NB4 (cell line): Measurements from ENCODE around the gene TRIM37.
"Not testable (repeated sequence)": the region's sequence is repeated elsewhere in the genome, so short reads cannot be mapped to it uniquely, and the experiment has no call there.

ENCODE experiments used
- DNase-seq: peaks from one replicate; pipeline ENCODE4 v3.0.0; 2010; ENCODE audit warnings: low read depth
- H3K4me3 ChIP-seq: one replicate; pipeline ENCODE4 v1.5.1; 2011; ENCODE audit warnings: mild to moderate bottlenecking, low read depth, low read length, moderate library complexity
- MYC ChIP-seq: IDR thresholded peaks from 2 replicates; pipeline ENCODE4 v1.6.1; 2011; ENCODE audit warnings: low read depth, low read length
- POLR2A ChIP-seq: IDR thresholded peaks from 2 replicates; pipeline ENCODE4 v1.6.1; 2011; ENCODE audit warnings: mild to moderate bottlenecking; ENCODE audit not compliant: insufficient read length; ENCODE audit errors: extremely low read depth
- TF ChIP-seq, protein P1 (sequence below): IDR thresholded peaks from one replicate; pipeline ENCODE4 v1.5.1; 2012; ENCODE audit warnings: low read depth, low read length
- TF ChIP-seq, protein P2 (sequence below): IDR thresholded peaks from 2 replicates; pipeline ENCODE4 v1.6.1; 2011; ENCODE audit warnings: low read depth, low read length

TRIM37 gene

DNA sequence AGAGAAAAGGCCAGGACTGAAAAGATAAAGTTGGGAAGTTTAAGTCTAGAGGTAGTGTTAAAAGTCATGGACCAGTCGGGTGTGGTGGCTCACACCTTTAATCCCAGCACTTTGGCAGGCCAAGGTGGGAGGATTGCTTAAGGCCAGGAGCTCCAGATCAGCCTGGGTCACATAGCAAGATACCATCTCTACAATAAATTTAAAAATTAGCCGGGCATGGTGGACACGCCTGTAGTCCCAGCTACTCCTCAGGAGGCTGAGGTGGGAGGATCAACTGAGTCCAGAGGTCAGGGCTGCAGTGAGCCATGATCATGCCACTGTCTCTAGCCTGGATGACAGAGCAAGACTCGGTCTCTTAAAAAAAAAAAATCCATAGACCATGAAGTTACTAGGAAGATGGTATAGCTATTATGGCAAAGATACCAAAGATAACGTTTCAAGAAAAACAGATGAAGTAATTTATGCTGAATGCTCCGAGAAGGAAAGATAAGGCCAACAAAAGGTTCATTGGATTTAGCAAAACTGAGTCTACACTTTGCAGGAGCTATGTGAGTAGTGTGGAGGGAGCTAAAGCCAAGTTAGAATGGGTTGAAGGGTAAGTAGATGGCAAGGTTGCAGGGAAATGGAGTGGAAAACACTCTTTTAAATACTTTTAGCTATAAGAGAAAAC lies 11.7 kb downstream of the TRIM37 start:
- TF ChIP-seq, protein P1, sequence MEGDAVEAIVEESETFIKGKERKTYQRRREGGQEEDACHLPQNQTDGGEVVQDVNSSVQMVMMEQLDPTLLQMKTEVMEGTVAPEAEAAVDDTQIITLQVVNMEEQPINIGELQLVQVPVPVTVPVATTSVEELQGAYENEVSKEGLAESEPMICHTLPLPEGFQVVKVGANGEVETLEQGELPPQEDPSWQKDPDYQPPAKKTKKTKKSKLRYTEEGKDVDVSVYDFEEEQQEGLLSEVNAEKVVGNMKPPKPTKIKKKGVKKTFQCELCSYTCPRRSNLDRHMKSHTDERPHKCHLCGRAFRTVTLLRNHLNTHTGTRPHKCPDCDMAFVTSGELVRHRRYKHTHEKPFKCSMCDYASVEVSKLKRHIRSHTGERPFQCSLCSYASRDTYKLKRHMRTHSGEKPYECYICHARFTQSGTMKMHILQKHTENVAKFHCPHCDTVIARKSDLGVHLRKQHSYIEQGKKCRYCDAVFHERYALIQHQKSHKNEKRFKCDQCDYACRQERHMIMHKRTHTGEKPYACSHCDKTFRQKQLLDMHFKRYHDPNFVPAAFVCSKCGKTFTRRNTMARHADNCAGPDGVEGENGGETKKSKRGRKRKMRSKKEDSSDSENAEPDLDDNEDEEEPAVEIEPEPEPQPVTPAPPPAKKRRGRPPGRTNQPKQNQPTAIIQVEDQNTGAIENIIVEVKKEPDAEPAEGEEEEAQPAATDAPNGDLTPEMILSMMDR = no peak
- no peak for TF ChIP-seq MYC
- TF ChIP-seq, protein P2, sequence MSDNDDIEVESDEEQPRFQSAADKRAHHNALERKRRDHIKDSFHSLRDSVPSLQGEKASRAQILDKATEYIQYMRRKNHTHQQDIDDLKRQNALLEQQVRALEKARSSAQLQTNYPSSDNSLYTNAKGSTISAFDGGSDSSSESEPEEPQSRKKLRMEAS = no peak
- no peak for TF ChIP-seq POLR2A
- DNase-seq = no peak
- no peak overlapping the region for H3K4me3 ChIP-seq

DNA sequence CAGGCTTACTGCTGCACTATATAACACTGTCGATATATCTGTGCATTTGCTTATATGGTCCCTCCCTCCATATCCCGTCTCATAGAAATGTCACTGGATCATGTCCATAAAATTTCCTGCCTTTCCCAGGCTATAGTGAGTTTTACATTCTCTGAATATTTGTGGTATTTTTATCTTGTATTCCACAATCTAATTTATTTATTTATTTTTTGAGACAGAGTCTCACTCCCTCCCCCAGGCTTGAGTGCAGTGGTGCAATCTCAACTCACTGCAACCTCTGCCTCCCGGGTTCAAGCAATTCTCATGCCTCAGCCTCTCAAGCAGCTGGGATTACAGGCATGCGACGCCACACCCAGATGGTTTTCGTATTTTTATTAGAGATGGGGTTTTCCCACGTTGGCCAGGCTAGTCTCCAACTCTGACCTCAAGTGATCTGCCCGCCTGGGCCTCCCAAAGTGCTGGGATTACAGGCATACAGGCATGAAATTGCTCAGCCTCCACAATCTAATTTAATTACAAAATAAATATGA lies 12.9 kb downstream of the TRIM37 start:
- H3K4me3 ChIP-seq = no peak overlapping the region
- DNase-seq = no peak
- TF ChIP-seq POLR2A = no peak
- TF ChIP-seq, protein P2 = no peak
- no peak for TF ChIP-seq MYC
- TF ChIP-seq, protein P1 = no peak

DNA sequence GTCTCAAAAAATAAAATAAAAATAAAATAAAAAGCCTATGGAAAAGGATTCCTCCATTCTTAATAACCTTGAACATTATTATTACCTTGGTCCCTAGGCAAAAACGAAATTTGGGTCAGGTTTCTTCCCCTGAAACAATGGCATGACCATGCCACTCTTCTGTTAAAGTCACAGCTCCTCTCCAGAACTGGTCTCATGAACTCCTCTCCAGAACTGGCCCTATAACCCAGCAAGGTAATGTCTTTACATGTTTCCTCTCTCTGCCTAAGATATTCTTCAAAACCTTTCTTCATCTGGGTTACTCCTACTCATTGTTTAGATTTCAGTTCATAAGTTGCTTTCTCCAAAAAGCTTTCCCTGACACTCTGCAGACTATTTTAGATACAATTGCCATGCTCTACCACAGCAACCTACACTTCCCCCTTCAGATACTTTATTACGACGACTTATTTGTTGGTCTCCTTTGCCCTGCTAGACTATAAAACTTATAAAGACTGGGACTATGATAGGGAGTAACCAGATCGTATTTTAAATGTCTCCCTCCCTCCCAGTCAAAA lies 13.5 kb downstream of the TRIM37 start:
- peak; percentile 6 for DNase-seq
- no peak overlapping the region for H3K4me3 ChIP-seq
- TF ChIP-seq MYC (no peak), POLR2A (no peak)
- TF ChIP-seq, protein P2 = no peak
- TF ChIP-seq, protein P1 = no peak

DNA sequence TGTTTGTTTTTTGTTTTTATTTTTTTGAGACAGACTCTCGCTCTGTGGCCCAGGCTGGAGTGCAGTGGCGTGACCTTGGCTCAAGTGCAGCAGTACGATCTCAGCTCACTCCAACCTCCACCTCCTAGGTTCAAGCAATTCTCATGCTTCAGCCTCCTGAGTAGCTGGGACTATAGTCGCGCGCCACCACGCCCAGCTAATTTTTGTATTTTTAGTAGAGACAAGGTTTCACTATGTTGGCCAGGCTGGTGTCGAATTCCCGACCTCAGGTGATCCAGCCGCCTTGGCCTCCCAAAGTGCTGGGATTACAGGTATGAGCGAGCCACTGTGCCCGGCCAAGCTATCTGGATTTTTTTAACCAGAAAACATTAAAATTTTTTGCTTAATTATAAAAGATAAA lies 16.1 kb downstream of the TRIM37 start:
- H3K4me3 ChIP-seq, DNase-seq: not testable (repeated sequence)

DNA sequence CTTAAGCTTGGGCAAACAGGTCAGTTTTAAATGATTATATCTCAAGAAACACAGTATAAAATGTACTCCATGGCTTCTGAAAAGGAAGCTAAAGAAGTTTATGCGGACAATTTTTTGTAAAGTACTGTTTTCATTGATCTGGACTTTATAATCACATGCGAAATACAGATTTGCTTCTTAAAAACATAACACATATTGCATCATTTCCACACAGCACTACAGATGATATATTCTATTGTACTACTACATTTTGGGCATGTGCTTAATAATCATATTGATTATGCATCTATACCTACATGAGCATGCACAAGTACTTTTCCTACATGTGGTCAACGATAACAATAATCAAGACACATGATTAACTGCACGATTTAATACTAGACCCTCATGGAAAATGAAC lies 22.5 kb downstream of the TRIM37 start:
- H3K4me3 ChIP-seq = no peak overlapping the region
- DNase-seq = no peak
- no peak for TF ChIP-seq POLR2A
- TF ChIP-seq, protein P2 = no peak
- TF ChIP-seq, protein P1 = no peak
- no peak for TF ChIP-seq MYC

DNA sequence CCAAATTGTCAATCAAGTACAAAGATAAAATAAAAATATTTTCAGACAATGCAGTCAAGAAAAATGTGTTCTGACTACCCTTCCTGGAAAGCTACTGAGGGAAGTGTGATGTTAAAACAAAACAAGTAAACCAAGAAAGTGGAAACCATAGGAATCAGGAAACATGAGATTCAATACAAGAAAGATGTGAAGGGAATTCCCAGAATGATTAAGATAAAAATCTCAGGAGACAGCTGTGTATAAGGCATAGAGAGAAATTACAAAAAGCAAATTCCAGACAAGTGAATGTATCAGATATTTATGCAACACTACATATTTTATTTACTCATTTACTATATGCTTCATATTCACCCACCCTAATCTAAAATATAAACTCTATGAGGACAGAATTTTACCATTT lies 32.2 kb downstream of the TRIM37 start:
- no peak for TF ChIP-seq MYC
- TF ChIP-seq, protein P1 = no peak
- TF ChIP-seq, protein P2 = no peak
- no peak for TF ChIP-seq POLR2A
- H3K4me3 ChIP-seq = no peak overlapping the region
- no peak for DNase-seq
